GM19240 (cell line): ENCODE measurements around the gene DNAJB13.
"Not testable (repeated sequence)": the region's sequence is repeated elsewhere in the genome, so short reads cannot be mapped to it uniquely, and the experiment has no call there.

Source experiments
- DNase-seq: peaks from one replicate; pipeline ENCODE4 v3.0.0; 2011; ENCODE audit warnings: low spot score; ENCODE audit not compliant: insufficient read length

Gene DNAJB13, protein sequence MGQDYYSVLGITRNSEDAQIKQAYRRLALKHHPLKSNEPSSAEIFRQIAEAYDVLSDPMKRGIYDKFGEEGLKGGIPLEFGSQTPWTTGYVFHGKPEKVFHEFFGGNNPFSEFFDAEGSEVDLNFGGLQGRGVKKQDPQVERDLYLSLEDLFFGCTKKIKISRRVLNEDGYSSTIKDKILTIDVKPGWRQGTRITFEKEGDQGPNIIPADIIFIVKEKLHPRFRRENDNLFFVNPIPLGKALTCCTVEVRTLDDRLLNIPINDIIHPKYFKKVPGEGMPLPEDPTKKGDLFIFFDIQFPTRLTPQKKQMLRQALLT

GRCh38 chr11:73950869-73951710 lies at the start of gene DNAJB13:
Gene DNAJB13 (plus strand): TSS chr11:73951026. CDS start chr11:73951070, 44 bp downstream.
- peak; percentile 87 for DNase-seq

DNA sequence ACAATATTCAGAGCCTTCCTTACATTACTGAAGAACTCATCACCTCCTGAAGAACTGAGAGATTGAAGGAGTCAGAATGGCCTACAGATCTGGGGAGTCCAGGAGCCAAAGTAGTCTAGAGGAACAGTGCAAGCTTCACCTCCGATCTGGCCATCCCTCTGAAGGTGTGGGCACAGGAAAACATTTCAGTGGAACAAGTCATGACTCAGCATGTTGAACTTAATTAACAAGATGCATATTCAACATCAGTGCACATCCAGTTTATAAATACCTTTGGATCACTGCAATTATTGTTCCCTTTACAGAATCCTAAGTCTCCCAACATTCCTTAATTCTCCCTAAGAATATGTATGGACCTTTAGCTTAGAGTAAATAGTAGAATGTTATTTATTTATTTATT lies 48.5 kb upstream of the DNAJB13 start:
- DNase-seq = no peak

GRCh38 chr11:73907191-73907590 lies 43.6 kb upstream of the DNAJB13 start:
- no peak for DNase-seq

GRCh38 chr11:73912026-73912425 lies 38.8 kb upstream of the DNAJB13 start:
- DNase-seq = no peak

DNA sequence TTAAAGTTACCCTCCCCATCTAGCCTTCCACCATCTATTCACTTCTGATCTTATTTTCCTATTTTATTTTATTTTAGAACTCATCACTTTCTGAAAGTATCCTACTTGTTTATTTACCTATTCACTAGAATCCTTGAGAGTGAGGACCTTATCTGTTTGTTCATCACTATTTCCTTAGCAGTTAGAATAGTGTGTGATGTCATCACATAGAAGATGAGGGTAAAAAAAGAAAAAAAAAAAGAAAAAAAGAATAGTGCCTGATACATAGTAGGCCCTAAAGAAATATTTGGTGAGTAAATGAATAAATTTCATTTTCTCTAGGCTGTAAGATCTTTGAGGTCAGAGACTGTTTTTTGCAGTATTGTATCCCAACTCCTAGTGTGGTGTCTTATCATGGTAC lies 37.4 kb upstream of the DNAJB13 start:
- no peak for DNase-seq

DNA sequence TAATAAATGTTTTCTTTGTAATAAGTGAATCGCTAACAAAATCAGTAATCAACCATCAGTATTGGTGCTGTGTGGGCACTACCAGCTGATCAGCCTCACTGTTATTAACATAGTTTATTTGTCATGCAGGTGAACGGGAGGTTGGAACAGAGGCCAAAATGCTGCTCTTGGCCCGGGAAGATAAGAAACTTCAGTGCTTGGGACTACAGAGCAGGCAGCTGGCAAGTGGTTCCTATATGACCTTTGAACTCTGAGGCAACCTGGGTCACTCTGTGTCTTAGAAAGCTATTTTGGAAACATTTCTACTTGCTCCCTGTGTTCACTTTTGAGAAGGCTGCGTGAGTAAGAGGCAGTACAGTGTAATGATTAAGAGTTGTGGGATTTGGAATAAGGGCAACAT lies 36.5 kb upstream of the DNAJB13 start:
- no peak for DNase-seq

DNA sequence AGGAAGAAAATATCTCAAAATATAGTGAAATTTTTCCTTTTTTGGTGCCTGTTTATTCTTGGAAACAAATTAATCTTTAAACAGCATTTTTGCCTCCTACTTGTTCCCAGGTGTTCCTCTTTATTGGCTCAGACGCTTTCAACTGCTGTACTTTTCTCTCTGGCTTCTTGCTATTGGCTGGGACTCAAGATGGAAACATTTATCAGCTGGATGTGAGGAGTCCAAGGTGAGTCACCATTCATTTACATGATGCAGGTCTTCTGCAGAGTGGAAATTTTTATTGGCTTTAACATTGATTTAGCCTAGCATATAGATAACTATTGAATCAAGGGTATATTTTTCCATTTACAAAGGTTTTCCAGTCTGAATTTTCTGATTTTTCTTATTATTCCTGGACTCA lies 34.4 kb upstream of the DNAJB13 start:
- DNase-seq = no peak

- no peak for DNase-seq
Observed at GRCh38 chr11:73921180-73921579, 29.6 kb upstream of the DNAJB13 start.

DNA sequence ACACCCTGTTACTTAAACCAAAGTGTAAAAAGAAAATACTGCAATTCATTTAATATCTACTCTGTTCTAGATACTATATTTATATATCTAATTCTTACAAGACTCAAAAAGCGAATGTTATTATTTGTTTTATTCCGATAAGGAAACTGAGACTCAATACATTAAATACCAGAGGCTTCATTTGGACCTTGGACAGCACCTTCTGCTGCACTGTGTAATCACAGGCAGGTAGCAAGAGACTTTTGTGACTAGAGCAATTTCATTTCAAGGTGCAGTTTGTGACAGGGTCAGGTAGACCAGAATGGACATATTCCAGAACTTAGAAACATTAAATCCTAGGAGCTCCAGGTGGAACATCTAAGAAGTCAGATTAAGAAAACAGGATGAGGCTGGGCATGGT lies 21.4 kb upstream of the DNAJB13 start:
- no peak for DNase-seq

DNA sequence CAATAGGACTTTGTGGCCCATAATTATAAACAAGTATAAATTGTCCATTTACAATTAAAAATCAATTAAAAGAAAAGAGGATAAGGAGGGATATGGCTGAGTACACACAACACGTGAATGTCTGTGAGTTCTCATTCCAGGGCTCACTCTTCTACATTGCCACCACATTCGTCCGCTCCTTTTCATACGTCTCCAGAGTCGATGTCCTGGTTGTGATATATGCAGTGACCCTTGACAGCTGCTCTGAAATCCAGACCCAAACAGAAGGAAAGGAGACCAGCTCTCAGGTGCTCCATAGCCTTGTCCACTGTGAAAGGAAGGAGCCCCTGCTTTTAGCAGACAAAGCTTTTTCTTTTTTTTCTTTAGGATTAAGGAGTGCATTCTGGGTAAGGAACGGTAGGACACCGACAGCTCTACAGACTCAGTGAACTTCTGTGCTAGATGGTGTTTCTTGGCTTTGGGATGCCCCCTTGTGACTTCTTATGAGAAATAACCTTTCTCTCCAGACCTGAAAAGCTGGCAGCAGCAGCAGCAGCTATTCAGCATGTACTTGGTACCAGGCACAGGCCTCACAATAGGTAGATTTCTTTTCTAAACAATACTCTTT lies 19.7 kb upstream of the DNAJB13 start:
- DNase-seq = no peak

GRCh38 chr11:73931951-73932350 lies 18.9 kb upstream of the DNAJB13 start:
- DNase-seq = no peak

- no peak for DNase-seq
Observed at GRCh38 chr11:73932781-73933180, 18.0 kb upstream of the DNAJB13 start.

DNA sequence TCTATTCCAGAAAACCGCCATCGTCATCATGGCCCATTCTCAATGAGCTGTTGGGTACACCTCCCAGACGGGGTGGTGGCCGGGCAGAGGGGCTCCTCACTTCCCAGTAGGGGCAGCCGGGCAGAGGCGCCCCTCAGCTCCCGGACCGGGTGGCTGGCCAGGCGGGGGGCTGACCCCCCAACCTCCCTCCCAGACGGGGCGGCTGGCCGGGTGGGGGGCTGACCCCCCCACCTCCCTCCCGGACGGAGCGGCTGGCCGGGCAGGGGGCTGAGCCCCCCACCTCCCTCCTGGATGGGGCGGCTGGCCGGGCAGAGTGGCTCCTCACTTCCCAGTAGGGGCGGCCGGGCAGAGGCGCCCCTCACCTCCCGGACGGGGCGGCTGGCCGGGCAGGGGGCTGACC lies 14.8 kb upstream of the DNAJB13 start:
- DNase-seq = not testable (repeated sequence)

DNA sequence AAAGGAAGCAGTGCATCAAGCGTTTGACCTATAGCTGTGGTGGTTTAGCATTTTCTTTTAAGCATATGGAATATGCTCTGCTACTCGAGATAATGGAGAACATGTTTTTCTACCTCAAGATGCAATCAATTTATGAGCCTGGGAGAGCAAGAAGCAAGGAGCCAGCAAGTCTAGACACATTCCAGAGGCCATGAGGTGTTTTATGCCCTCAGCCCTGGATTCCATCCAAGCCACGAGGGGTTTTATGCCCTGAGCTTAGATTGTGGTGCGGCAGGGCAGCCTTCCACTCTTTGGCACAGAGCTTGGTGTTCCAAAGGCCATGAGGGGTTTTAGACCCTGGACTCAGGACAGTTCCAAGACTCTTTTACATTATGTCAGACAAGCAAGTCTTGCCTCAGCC lies 11.7 kb upstream of the DNAJB13 start:
- no peak for DNase-seq

DNA sequence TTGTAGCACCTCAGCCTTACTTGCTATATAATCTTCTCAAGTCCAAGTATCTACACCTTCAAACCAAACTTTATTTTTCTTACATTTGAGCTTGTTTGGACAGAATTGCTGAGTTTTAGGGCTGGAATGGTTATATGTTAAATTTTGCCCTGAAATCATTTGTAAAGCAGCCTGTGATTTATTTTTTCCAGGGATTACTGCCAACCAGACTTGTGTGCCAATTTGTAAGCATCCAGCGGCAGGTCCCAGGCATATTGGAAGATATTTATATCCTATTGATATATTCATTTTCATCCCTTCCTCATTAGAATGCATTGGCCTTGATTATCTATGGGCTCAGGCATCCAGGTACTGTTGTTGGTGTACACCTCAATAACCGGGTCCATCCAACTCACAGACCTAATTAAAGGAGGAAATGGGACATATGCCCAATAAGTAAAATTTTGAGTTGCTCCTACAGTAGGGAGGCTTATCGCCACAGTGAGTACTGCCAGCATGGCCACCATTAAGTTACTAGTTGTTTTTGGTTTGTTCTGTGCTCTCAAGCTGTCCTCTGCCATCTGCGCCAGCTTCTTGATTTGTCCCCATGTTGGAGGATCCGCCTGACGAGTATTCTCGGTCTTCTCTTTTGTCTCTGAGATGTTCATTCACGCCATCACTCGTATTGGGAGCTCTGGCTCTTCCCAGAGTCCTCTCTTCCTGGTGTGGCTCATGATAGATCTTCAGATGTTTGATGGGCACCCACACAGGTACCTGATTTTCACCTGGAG lies 9.8 kb upstream of the DNAJB13 start:
- DNase-seq = no peak

DNA sequence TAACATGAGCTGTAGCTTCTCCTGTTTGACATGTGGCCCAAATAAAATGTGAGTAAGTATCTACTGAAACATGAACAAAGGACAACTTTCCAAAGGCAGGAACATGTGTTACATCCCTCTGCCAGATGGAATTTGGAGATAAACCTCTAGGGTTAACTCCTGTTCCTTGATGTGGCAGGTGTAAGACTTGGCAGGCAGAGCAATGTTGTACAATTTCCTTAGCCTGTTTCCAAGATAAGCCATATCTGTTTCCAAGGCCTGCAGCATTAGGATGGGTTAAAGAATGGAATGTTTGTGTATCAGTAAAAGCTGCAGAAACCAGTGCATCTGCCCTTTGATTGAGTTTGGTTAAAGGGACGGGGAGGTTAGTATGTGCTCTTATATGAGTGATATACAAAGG lies 8.8 kb upstream of the DNAJB13 start:
- no peak for DNase-seq

DNA sequence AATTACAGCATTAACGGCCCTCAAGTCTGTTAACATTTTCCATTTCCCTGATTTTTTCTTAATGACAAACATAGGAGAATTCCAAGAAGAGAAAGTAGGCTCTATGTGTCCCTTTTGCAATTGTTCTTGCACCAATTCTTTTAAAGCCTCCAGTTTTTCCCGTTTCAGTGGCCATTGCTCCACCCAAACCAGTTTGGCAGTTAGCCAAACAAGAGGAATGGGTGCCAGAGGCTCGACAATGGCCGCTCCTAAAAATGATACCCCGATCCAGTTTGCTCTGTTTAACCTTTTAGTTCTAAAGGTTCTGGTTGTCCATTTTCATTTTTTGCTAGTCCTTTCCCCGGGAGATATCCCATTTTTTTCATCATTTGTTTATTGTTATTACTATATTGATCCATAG lies 6.7 kb upstream of the DNAJB13 start:
- no peak for DNase-seq

- no peak for DNase-seq
Observed at GRCh38 chr11:73944901-73945300, 5.9 kb upstream of the DNAJB13 start.

DNA sequence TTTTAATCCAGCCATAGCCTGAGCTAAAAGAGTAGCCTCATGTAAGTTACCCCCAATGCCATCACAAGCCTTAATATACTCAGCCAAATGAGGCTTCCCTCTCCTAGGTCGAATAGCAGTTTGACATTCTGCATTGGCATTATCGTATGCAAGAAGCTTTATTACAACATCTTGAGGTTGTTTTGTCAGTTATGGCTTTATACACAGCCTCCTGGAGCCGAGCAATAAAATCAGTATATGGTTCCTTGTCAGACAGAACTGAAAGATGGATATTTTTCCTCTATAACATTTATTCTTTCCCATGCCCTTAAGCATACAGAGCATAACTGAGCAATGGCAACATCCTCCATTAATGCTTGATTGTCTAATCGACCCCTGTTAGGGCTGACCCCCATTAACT lies 5.4 kb upstream of the DNAJB13 start:
- no peak for DNase-seq

- no peak for DNase-seq
Observed at GRCh38 chr11:73946798-73947458, 3.9 kb upstream of the DNAJB13 start.

DNA sequence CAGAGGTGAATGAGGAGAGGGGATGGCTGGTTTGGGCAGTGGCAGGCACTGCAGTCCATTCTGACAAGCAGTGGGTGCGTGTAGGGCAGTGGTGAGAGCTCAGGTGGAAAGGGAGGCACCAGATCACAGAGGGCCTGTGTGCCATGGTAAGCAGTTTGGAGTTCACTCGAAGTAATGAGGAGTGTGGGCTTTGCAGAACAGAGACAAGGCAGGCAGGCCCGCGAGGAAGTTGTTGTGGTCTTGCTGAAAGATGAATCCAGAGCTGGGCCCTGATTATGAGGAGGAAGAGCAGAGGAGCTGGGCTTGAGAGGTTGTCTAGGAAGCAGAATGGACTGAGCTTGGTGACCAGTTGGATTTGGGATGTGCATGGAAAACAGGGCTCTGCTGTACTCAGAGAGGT lies 1.6 kb upstream of the DNAJB13 start:
- no peak for DNase-seq
